GM18499 (cell line): ENCODE results near the gene PRKAG2.

Source experiments
- ATAC-seq: cut with Tn5 transposase; IDR thresholded peaks from one replicate; pipeline ENCODE4 v1.9.1; 2021; ENCODE audit warnings: moderate number of reproducible peaks; ENCODE audit not compliant: insufficient read depth, unreplicated experiment

The PRKAG2 gene

DNA sequence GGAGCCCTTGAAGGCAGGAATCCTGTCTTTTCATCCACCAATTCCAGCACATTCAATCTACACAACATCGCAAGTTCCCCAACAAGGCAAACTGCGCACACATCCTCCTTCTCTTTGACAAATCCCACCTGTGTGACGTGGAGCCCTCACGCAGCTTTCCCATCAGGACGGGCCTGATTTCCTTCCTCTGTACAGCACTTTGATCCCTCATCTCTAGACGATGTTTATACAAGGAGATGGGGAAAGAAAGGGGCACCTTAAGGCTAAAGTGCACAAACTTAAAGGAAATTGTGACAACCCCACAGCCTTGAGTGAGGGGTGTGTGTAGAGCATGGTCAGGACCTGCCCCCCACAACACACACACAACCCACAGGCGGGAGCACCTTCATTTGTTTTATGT is 97.2 kb downstream of the PRKAG2 start:
- no peak for ATAC-seq

DNA sequence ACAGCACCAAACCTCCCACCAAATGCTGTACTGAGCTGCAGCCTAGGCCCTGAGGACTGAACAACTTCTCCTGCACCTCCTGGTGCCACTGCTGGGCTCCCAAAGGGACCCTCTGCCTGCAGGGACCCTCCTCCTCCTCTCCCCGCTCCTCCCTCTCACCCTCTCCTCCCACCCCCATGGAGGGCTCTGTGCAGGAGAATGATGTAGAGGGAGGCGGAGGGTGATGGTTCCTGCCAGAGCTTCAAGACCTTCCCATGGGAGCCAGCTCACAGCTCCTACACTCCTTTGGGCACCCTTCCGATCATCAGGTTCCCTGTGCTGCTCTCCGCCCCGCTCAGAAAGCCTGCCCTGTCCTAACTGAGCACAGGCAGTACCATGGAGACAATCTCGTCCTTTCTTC is 97.7 kb downstream of the PRKAG2 start:
- no peak for ATAC-seq

DNA sequence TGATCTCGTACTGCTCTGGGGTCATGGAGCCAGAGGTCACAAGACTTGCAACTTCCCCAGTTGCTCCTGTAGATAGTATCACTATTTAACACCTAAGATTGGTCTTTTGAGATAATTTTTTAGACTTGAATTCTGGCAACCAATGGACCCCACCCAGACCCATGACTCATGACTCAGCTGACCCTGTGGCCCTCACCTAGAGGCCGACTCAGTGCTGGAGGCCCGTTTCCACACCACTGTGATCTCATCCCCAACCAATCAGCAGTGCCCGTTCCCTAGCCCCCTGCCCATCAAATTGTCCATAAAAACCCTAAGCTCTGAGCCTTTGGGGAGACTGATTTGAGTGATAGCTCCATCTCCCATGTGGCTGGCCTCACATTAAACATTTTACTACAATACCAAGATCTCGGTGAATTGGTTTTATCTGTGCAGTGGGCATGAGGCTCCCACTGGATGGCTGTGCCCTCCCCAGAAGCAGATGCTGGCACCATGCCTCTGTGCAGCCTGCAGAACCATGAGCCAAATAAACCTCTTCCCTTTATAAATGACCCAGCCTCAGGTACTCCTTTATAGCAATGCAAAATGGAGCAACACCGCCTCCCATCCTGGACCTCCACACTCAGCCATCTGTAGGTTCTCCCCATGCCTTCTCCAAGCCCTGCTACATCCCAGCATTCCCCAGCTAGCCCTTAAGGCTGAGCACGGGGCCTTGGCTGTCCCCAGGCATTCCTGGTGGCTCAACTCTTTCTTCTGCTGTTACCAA is 98.8 kb downstream of the PRKAG2 start:
- no peak for ATAC-seq

DNA sequence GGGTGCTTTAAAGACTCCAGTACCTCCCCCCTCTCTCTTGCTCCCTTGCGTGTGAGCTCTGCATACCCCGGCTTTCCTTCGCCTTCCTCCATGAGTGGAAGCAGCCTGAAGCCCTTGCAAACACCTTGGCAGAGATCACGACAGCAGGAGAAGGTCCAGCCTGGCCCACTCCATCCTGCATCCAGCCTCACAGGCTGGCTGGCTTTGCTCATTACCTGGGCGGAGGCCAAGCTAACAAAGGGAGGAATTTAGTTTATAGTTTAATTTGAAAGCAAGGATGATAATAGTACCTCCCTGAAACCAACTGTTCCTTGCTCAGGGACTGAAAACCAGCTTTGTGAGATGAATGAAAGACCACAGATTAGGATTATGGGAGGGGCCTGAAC is 99.4 kb downstream of the PRKAG2 start:
- ATAC-seq: no peak

DNA sequence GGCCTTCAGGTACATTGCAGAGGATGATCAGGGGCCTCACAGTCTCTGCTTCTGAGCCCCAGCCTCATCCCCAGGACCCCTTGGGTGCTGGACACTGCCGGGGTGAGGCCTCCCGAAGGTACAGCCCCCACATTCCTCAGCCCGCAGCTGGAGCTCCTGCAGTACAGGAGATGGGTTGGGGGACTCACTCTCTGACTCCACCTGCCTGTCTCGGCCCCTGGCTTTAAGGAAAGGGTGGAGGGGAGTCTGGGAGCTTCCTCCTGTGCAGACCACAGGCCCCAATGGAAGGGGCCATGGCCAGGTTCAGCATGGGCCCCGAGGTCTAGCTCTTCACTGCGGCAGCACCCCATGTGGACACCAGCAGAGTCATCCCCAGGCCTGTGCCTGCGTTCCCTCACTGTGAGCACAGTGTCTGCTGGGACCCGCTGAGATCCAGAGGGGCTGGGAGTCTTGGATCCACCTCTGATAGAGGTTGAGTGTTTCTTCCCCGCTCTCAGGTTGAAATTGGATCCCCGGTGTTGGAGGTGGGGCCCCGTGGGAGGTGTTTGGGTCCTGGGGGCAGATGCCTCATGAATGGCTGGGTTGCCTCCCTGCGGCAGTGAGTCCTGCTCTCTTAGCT is 99.9 kb downstream of the PRKAG2 start:
- no peak for ATAC-seq

DNA sequence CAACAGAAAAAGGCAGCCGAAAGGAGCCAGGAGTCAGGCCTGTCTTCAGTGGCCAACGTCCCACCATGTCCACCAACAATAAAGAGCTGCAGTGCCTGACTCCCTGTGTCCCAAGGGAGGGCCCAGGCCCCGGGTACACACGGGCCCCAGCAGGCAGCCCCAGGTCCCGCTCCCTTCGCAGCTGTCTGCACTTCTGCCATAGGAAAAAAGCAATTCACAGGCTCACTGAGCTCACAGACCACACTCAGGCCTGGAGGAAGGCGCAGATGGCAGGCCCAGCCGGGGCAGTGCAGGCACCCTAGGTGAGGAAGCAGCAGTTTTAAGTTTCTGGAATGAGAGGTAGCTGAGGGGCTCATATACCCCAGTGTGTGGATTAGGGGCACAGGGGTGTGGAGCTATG is 100.5 kb downstream of the PRKAG2 start:
- ATAC-seq: no peak

DNA sequence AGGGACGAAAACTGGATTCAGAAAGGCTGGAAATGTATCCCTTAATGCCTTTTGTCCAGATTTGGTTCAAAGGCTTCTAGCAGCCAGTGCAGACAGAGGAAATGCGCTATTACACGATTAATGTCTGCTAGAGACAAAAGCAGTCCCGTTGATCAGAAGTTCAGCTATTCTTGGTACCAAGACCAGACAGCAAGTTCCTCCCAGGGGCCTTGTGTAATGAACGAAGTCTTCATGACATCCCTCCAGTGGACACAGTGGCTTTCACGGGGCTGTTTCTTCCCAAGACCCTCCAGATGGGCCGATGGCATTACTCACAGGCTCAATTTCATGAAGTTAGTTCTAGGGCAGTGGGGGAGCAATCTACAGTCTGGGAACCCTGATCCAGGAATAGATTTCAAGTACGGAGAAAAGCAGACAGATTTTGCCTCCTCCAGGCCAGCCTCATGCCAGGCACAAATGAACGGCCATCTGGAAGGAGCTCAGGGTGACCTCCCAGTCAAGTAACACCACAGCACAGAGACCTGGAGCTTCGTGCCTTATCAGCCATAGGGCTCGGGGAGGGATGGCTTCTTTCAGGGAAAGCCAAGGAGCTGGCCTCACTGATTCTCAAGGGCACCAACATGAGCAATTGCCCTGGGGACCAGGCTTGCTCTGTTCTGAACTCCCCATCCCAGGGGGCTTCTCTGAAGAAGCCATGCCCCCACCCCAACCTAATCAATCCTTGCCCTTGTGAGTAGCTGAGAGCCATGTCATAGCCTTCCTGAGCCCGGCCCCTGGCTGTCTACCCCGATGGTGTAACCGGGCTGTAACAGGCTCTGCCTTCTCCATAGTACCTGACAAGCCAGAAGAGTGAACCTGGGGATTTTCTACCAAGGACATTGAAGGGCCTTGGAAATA is 101.1 kb downstream of the PRKAG2 start:
- no peak for ATAC-seq

DNA sequence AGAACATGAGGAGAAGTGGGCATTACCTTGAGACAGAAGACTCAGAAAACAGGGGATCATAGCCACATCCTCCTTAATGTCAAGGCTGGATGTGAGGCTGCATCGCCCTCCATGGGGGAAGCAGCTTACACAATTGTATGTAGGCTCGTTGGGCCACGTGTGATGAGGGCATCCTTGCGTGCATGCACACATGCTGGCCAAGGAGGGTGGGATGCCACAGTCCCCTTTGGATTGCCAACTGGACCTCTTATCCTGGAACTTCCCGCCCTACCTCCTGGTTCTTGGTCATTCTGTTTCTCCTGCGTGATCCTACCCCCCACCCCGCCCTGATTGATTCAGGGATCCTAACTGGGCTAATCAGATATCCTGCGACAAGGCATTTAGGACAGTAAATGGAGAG is 102.0 kb downstream of the PRKAG2 start:
- no peak for ATAC-seq

DNA sequence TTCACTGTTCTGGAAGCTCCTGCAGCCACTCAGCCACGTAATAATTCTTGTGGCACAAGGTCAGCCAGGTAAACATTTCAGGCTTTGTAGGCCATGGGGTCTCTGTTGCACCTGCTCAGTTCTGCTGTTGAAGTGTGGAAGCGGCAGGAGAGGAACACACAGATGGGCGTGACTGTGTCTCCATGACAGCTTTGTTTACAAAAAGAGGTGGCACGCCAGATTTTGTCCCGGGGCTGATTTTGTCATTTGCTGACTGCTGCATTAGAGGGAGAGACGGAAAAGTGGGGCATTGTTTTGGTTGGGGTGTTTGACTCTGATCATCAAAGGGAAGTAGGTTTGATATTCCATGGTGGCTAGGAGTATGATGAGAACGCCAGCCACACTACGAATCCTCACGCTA is 103.1 kb downstream of the PRKAG2 start:
- no peak for ATAC-seq

DNA sequence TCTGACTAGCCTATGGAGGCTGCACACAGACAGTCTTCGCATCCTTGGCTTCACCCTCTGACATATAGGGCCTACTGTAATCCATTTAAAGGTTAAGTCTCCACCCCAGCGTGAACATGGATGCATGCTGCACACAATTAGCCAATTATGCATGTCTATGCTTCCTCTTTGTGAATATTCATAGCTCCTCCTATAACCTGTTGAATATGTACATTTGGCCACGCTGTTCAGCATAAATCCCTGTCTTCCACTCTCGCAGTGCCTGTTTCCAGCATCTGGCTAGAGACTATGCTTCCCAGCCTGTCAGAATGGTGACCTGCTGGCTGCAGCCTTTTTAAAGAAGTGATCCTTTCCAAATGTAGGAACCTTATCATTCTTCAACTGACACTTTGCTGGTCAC is 106.7 kb downstream of the PRKAG2 start:
- no peak for ATAC-seq

DNA sequence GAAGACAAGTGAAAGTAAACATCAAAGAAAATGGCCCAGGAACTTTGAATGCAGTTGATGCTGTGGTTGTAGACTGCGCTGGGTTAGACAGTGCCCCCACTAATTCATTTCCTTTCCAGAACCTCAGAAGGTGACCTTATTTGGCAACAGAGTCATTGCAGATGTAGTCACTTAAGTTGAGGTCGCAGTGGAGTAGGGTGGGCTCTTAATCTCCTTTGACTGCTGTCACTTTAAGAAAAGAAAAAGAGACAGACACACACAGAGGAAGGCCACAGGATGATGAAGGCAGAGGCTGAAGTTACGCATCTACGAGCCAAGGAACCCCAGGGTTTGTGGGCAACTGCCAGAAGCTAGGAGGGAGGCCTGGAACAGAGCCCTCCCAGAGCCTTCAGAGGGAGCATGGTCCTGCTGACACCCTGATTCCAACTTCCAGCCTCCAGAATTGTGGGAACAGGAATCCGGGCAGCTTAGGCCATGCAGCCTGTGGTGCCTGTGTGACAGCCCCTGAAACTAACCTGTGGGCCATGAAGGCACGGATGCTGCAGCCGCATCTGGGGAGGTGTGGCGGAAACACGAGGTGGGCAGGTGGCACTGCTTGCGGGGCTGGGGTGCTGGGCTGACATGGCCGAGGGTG is 107.6 kb downstream of the PRKAG2 start:
- ATAC-seq: peak; percentile 81

DNA sequence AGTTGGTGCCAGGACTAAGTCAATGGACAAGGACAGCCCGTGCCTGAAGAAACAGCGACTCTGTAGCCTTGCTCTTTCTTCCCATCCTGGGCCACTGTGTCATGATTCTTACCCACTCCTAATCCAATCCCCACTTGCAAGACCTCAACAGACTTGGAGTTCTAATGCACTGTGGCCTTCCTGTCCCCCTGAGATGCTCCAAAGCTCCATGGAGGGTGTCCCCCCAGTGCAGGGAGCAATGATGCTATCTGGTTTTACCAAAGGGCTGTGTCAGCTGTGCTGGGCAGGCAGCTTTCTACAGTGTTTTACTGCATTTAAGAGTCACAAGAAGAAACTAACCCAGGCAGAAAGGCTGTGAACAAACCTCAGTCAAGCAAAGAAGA is 108.1 kb downstream of the PRKAG2 start:
- no peak for ATAC-seq

DNA sequence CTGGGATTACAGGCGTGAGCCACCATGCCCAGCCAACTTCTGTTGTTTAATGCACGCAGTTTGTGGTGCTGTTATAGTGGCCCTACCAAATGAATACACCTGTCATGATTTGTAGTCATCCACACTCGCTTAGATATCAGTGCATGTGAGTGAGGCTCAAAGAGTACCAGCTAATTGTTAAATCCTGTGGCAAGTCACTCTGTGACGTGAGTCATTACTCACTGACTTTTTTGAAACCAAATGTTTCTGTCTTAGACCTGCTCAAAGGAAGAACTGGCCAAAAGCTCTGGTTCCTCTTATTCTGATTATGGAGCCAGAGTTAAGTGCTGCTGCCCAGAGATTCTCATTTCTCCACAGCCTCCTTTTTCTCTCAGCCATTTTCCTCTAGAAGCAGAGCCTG is 109.4 kb downstream of the PRKAG2 start:
- no peak for ATAC-seq

DNA sequence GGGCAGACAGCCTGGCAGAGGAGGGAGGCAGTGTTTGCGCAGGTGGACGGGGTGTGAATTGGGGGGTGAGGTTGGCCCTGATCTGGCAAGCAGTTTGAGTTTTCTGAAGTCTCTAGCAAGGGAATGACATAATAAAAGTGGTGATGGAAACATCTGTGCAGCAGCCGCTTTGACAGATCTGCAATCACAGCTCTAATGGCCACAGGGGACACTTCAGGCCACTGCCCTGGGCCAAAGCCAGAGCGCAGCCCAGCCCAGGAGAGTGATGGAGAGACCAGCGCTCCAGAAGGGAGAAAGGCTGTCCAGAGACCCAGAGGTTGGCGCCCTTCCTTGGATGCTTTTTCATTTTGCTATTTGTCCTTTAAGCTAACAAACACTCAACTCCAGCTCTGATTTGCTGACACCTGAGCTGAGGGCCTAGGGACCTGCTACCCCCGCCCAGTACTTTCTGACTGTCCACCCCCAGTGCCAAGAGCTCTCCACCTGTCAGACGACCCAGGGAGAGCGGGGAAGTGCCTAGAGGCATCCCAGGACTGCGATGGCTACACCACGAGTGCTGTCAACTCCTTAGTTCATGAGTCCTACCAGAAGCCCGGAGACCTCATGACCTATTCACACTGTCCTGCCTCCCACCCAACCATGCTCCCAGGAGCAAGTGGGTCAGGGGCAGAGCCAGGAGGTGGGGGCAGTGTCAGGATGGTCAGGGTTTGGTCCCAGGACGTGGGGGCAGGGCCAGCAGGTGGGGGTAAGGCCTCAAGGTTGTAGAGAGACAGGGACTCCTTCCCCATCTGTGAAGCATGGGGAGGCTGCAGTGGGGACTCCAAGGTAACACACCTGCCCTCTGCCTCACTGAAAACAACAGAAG is 112.6 kb downstream of the PRKAG2 start:
- ATAC-seq: no peak

DNA sequence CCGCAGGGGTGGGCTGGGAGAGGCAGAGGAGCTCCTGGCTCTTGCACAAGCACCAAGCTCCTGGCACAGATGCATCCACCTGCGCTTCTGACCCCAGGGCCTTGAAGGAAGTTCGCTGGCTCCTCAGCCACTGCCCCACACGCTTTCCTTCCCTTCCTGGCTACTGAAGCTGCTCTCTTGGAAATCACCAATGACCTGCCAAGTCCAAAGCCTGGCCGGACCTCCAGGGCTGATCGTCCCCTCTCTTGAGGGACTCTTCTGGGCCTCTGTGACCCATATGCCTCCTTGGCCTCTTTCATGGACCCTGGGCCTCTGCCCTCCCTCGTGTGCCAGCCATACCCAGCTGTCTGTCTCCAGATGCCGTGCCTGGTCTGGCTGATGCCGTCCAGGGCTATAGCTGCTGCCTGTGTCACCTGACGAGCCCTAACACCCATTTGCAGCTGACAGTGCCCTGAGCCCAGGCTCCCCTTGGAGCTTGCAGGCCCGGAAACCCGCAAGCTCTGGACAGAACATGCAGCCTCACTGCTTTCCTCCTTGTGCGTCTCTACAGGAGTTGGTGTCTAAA is 113.4 kb downstream of the PRKAG2 start:
- ATAC-seq: no peak

DNA sequence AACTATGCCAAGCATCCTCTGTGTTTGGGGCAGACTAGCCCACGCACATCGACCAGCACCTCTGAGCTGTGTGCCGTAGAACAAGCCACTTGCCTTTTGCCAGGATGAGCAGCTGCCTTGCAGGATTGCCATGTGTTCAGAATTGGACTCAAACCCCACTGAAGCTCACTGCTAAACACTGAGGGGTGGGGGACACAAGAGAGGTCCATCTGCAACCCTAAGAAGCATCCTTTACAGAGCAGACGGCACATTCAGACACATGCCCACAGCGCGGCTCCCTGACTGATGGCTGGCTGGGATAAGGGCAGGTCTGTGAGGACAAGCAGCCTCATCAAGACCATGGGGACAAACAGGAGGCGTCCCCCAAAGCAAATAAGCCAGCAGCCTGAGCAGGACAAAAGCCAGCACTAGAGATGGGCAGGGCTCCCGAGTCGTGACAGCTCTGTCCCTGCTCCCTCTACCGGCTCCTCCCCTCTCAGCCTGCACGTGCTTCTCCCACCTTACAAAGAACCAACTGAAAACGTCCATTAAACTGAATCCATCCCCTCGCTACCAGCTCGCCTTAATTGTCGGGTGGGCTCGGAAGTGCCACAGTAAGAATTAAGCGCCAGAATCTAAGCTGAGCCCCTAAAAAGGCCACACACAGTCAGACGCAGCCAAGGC is 114.2 kb downstream of the PRKAG2 start:
- ATAC-seq: no peak

DNA sequence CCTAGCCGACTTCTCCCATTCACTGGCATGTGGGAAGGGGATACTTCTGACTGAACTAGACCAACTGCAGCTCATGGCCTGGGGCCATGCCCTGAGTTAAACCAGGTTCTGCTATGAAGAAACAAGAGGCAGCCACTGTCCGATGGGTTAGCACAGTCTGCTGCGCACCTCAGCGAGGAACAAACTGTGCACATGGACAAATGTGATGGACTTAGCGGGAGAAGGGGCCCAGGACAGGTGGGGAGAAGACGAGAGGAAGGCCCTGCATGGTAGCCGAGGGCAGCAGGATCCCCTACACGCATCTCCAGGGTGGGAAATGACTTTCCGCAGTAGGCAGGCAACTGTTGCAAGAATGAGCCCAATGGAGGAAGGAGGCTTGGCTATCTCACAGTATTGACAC is 115.0 kb downstream of the PRKAG2 start:
- no peak for ATAC-seq

DNA sequence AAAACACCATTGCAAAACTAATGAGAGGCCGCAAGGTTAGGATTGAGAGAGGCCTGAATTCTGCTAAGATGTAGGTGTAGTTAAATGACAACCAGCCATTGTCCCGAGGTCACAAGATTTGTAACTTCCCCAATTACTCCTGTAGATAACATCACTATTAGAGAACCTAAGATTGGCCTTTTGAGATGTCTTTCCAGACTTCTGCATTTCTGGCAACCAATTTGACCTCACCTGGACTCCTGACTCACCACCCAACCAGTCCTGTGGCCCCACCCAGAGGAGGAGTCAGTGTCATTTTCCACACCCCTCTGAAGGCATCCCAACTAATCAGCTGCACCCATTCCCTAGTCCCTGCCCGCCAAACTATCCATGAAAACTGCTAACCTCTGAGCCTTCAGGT is 115.7 kb downstream of the PRKAG2 start:
- no peak for ATAC-seq

DNA sequence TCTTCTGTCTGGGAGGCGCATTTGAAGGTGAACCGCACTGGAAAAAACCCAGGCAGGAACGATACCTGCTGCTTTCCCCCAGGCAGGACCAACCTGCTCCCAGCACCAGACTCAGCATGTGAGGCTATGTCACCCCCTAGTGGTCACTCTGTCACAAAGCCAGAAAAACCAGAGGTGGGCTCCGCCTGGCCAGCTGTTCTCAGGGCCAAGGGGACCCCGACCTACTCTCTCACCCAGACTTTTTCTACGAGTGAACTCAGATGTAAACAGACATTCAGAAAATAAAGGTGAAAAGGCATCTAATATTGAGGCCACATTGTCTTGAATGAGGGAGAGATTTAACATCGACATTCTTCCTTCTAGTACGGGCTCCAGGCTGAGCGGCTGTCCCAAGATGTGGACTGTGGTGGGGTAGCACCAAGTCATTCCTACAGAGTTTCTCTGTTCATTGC is 117.3 kb downstream of the PRKAG2 start:
- ATAC-seq: no peak
